OCI-LY1 (cell line): ENCODE measurements around the gene CUX1.

Source experiments
- H2AFZ ChIP-seq: fragments of 200-600 bp; sonication (generic), shearing (Covaris generic); 2 replicates; pipeline ENCODE4 v1.6.0; 2014; ENCODE audit warnings: antibody characterized with exemption, mild to moderate bottlenecking, low read length
- H3F3A ChIP-seq: fragments of 200-600 bp; sonication (generic), shearing (Covaris generic); 2 replicates; pipeline ENCODE4 v1.6.0; 2014; ENCODE audit warnings: mild to moderate bottlenecking, antibody characterized with exemption, low read length, moderate library complexity; ENCODE audit not compliant: insufficient read depth
- H3K27ac ChIP-seq: fragments of 200-600 bp; sonication (generic); 2 replicates; pipeline ENCODE4 v1.5.1; 2014; ENCODE audit warnings: low read length, mixed run types, mild to moderate bottlenecking, low read depth; ENCODE audit not compliant: poor library complexity, severe bottlenecking
- H3K27me3 ChIP-seq: fragments of 200-600 bp; sonication (generic); 2 replicates; pipeline ENCODE4 v1.6.0; 2014; ENCODE audit warnings: antibody characterized with exemption, mild to moderate bottlenecking, low read length, moderate library complexity; ENCODE audit not compliant: insufficient read depth
- H3K36me3 ChIP-seq: fragments of 200-600 bp; sonication (generic); 2 replicates; pipeline ENCODE4 v1.6.1; 2014; ENCODE audit warnings: mild to moderate bottlenecking, antibody characterized with exemption, low read length, moderate library complexity, mixed read lengths; ENCODE audit not compliant: insufficient read depth
- H3K4me1 ChIP-seq: fragments of 200-600 bp; sonication (generic); 2 replicates; pipeline ENCODE4 v1.5.1; 2014; ENCODE audit warnings: mild to moderate bottlenecking, low read length, moderate library complexity; ENCODE audit not compliant: insufficient read depth, severe bottlenecking
- H3K4me2 ChIP-seq: fragments of 200-600 bp; sonication (generic), shearing (Covaris generic); 2 replicates; pipeline ENCODE4 v1.6.1; 2014; ENCODE audit warnings: low read length
- H3K4me3 ChIP-seq: fragments of 200-600 bp; sonication (generic); 2 replicates; pipeline ENCODE4 v1.5.1; 2014; ENCODE audit warnings: low read length, low read depth, mild to moderate bottlenecking, mixed read lengths; ENCODE audit not compliant: poor library complexity, severe bottlenecking
- H3K79me2 ChIP-seq: fragments of 200-600 bp; shearing (Covaris generic); 2 replicates; pipeline ENCODE4 v1.6.1; 2016; ENCODE audit warnings: mixed run types, low read length, mixed read lengths; ENCODE audit not compliant: insufficient read depth
- H3K9ac ChIP-seq: fragments of 200-600 bp; sonication (generic), shearing (Covaris generic); 2 replicates; pipeline ENCODE4 v1.6.1; 2014; ENCODE audit warnings: mild to moderate bottlenecking, low read length, mixed read lengths
- H3K9me2 ChIP-seq: fragments of 200-600 bp; sonication (generic), shearing (Covaris generic); 2 replicates; pipeline ENCODE4 v1.6.1; 2014; ENCODE audit warnings: low read depth, mild to moderate bottlenecking, low read length, mixed read lengths
- H3K9me3 ChIP-seq: fragments of 200-600 bp; shearing (Covaris generic); 2 replicates; pipeline ENCODE4 v1.6.1; 2014; ENCODE audit warnings: low read length, mixed read lengths
- H4K20me1 ChIP-seq: fragments of 200-600 bp; sonication (generic), shearing (Covaris generic); 2 replicates; pipeline ENCODE4 v1.6.0; 2016; ENCODE audit warnings: mild to moderate bottlenecking, low read length; ENCODE audit not compliant: insufficient read depth
- EZH2 ChIP-seq: fragments of 200-600 bp; sonication (generic), shearing (Covaris generic); IDR thresholded peaks from 2 replicates; pipeline ENCODE4 v1.8.0; 2017; ENCODE audit warnings: borderline replicate concordance, mixed run types, mild to moderate bottlenecking, antibody characterized with exemption, low read length, moderate library complexity, mixed read lengths
- TF ChIP-seq, protein P1 (sequence below): fragments of 200-600 bp; sonication (generic), shearing (Covaris generic); IDR thresholded peaks from 2 replicates; pipeline ENCODE4 v1.5.1; 2017; ENCODE audit warnings: mild to moderate bottlenecking, antibody characterized with exemption, low read length, moderate library complexity, mixed read lengths

CUX1 gene

DNA sequence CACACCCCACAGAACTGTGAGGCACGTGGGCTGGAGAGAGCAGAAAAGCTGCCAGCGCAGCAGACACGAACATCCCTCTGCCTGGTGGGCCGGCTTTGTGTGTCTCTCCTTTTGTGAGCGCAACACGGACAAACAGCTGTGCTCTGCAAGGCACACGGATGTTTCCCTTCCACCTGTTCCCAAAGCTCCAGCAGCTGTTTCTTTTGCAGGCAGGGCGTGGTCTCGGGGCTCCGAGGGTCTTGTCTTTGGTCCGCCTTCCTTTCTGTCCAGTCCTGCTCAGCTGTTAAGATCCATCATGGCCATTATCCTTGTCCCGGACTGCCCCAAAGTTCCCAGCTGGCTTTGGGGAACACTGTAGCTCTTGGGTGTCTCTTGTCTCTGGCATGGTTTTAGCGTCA is 436.5 kb downstream of the CUX1 start:
- no peak overlapping the region for H3K9ac ChIP-seq
- TF ChIP-seq, protein P1, sequence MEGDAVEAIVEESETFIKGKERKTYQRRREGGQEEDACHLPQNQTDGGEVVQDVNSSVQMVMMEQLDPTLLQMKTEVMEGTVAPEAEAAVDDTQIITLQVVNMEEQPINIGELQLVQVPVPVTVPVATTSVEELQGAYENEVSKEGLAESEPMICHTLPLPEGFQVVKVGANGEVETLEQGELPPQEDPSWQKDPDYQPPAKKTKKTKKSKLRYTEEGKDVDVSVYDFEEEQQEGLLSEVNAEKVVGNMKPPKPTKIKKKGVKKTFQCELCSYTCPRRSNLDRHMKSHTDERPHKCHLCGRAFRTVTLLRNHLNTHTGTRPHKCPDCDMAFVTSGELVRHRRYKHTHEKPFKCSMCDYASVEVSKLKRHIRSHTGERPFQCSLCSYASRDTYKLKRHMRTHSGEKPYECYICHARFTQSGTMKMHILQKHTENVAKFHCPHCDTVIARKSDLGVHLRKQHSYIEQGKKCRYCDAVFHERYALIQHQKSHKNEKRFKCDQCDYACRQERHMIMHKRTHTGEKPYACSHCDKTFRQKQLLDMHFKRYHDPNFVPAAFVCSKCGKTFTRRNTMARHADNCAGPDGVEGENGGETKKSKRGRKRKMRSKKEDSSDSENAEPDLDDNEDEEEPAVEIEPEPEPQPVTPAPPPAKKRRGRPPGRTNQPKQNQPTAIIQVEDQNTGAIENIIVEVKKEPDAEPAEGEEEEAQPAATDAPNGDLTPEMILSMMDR = no peak
- no peak for TF ChIP-seq EZH2
- H3K79me2 ChIP-seq = no peaks in the 10 kb centered on the region
- H3K4me3 ChIP-seq = no peak overlapping the region
- no peaks in the 10 kb centered on the region for H3F3A ChIP-seq
- peaks cover 29% of the 10 kb centered on the region for H3K36me3 ChIP-seq
- no peaks in the 10 kb centered on the region for H4K20me1 ChIP-seq
- no peaks in the 10 kb centered on the region for H3K9me3 ChIP-seq
- no peak overlapping the region for H3K4me2 ChIP-seq
- no peaks in the 10 kb centered on the region for H3K27me3 ChIP-seq
- no peak overlapping the region for H3K27ac ChIP-seq
- H3K4me1 ChIP-seq = peaks cover 40% of the 10 kb centered on the region
- no peak overlapping the region for H2AFZ ChIP-seq
- no peaks in the 10 kb centered on the region for H3K9me2 ChIP-seq

DNA sequence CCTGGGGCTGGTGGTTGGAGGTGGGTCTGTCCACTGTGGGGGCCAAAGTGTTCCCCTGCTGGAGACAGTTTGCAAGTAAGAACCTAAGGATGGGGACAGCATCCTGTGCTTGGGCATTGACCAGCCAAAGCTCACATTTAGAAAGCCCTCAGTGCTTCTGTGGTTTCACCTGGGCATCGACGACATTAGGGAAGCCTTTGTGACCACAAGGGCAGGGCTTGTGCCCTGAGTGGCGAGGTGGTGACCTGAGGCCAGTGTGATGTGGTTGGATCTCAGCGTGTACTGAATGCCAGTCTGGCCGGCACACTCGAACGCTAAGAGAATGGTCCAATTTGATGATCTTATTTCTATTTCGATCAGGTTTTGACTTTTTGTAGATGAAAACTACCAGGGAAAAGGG is 437.1 kb downstream of the CUX1 start:
- Histone ChIP-seq H3K9me2 (no peaks in the 10 kb centered on the region), H3K9ac (no peak overlapping the region), H3K27ac (no peak overlapping the region), H3F3A (no peaks in the 10 kb centered on the region), H3K9me3 (no peaks in the 10 kb centered on the region), H3K4me2 (no peak overlapping the region), H3K36me3 (peaks cover 24% of the 10 kb centered on the region; the same call in 1 of the 2 replicates), H3K79me2 (no peaks in the 10 kb centered on the region), H4K20me1 (no peaks in the 10 kb centered on the region), H2AFZ (no peak overlapping the region), H3K4me3 (no peak overlapping the region), H3K27me3 (no peaks in the 10 kb centered on the region), H3K4me1 (peaks cover 34% of the 10 kb centered on the region)
- no peak for TF ChIP-seq EZH2
- TF ChIP-seq, protein P1 = no peak

GRCh38 chr7:102255501-102255900 is 438.1 kb downstream of the CUX1 start:
- Histone ChIP-seq H4K20me1 (no peaks in the 10 kb centered on the region), H3K27me3 (no peaks in the 10 kb centered on the region), H3K27ac (no peak overlapping the region), H2AFZ (no peak overlapping the region), H3K9me2 (no peaks in the 10 kb centered on the region), H3F3A (no peaks in the 10 kb centered on the region), H3K9ac (no peak overlapping the region), H3K4me1 (peaks cover 24% of the 10 kb centered on the region), H3K4me2 (no peak overlapping the region), H3K4me3 (no peak overlapping the region), H3K79me2 (no peaks in the 10 kb centered on the region), H3K36me3 (peaks cover 14% of the 10 kb centered on the region; the same call in 1 of the 2 replicates), H3K9me3 (no peaks in the 10 kb centered on the region)
- no peak for TF ChIP-seq EZH2
- TF ChIP-seq, protein P1 = no peak
